SHP77 treated with DMSO at 0.1 percent for 48 hours (cell line): ENCODE measurements around the gene HDAC7.

Experiments used
- DNase-seq: peaks from one replicate; lab custom pipeline; 2025; lab: John Stamatoyannopoulos, UW

The HDAC7 gene

GRCh38 chr12:47819896-47820630 is at the start of gene HDAC7:
Gene HDAC7 (minus strand): TSS chr12:47819903. CDS start chr12:47819785, 118 bp downstream.
- DNase-seq = no peak

- DNase-seq = no peak
These were observed 48.9 kb upstream of the HDAC7 start for GRCh38 chr12:47868552-47869031.

- no peak for DNase-seq
These were observed 48.3 kb upstream of the HDAC7 start for GRCh38 chr12:47868041-47868440.

- DNase-seq = no peak
These were observed 47.8 kb upstream of the HDAC7 start for GRCh38 chr12:47867495-47867941.

- no peak for DNase-seq
These were observed 45.0 kb upstream of the HDAC7 start for GRCh38 chr12:47864646-47865235.

GRCh38 chr12:47863985-47864384 is 44.3 kb upstream of the HDAC7 start:
- no peak for DNase-seq

- no peak for DNase-seq
These were observed 43.8 kb upstream of the HDAC7 start for GRCh38 chr12:47863467-47863866.

GRCh38 chr12:47862881-47863280 is 43.2 kb upstream of the HDAC7 start:
- no peak for DNase-seq

- no peak for DNase-seq
These were observed 42.6 kb upstream of the HDAC7 start for GRCh38 chr12:47862167-47862750.

- no peak for DNase-seq
These were observed 41.2 kb upstream of the HDAC7 start for GRCh38 chr12:47860873-47861272.

- DNase-seq = no peak
These were observed 40.7 kb upstream of the HDAC7 start for GRCh38 chr12:47860279-47860841.

- DNase-seq = no peak
These were observed 39.0 kb upstream of the HDAC7 start for GRCh38 chr12:47858511-47859266.

GRCh38 chr12:47856721-47857575 is 37.2 kb upstream of the HDAC7 start:
- DNase-seq = no peak

GRCh38 chr12:47856094-47856493 is 36.4 kb upstream of the HDAC7 start:
- DNase-seq = no peak

- no peak for DNase-seq
These were observed 35.8 kb upstream of the HDAC7 start for GRCh38 chr12:47855502-47855901.

GRCh38 chr12:47854531-47854930 is 34.8 kb upstream of the HDAC7 start:
- DNase-seq = no peak

GRCh38 chr12:47852096-47852571 is 32.4 kb upstream of the HDAC7 start:
- no peak for DNase-seq

GRCh38 chr12:47851303-47851952 is 31.7 kb upstream of the HDAC7 start:
- no peak for DNase-seq

- DNase-seq = no peak
These were observed 30.7 kb upstream of the HDAC7 start for GRCh38 chr12:47850153-47851084.
